Measurements from ENCODE around the gene PTPRM.

PTPRM gene

DNA sequence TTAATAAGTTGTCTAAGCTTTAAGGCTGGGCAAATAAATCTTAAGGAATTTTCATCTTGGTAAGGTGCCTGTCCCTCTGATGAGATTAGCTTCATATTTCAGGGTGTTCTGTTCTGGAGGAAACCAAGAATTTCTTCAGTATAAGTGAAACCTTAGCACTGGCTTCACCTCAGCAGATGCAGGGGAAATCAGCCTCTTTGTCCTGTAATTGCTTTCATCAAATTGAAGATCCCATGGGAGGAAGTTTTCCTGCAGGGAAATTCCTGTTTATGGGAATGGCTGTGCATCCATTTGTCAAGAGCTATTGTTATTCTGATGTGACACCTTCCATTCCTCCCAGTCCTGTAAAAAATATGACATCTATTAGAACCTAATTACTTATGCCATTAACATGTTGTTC lies 174.5 kb downstream of the PTPRM start:
- TF ChIP-seq, protein P1, sequence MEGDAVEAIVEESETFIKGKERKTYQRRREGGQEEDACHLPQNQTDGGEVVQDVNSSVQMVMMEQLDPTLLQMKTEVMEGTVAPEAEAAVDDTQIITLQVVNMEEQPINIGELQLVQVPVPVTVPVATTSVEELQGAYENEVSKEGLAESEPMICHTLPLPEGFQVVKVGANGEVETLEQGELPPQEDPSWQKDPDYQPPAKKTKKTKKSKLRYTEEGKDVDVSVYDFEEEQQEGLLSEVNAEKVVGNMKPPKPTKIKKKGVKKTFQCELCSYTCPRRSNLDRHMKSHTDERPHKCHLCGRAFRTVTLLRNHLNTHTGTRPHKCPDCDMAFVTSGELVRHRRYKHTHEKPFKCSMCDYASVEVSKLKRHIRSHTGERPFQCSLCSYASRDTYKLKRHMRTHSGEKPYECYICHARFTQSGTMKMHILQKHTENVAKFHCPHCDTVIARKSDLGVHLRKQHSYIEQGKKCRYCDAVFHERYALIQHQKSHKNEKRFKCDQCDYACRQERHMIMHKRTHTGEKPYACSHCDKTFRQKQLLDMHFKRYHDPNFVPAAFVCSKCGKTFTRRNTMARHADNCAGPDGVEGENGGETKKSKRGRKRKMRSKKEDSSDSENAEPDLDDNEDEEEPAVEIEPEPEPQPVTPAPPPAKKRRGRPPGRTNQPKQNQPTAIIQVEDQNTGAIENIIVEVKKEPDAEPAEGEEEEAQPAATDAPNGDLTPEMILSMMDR (IDR thresholded peaks at IDR 0.05; ENCODE audit: control extremely low read depth, extremely low read depth, low read depth, missing control alignments): no peak
- DNase-seq (ENCODE audit: extremely low spot score): no peak
- ChIA-PET CTCF (no interaction called here), POLR2A (no interaction called here)

DNA sequence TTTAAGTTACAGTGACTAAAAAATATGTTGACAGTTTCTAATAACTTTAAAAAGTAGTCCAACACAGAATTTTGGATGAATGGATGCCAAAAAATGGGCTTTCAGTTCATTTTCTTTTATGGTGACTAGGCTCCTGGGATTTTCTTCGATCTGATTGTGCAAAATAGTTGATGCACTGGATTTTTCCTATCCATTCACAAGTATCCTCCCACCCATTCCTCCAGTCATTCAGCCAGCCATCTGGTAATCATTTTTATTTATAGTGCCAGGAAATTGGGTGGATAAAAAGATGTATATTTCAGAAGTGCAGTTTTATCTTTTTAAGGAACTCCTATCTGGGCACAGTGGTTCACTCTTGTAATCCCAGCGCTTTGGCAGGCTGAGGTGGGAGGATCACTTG lies 175.1 kb downstream of the PTPRM start:
- TF ChIP-seq, protein P1 (IDR thresholded peaks at IDR 0.05; ENCODE audit: control extremely low read depth, extremely low read depth, low read depth, missing control alignments): no peak
- ChIA-PET CTCF (interaction anchor here (1.5 kb wide), 1 partner anchor 8 kb away, joined by 4 read pairs; no protein-coding TSS in a partner anchor), POLR2A (no interaction called here)
- no peak for DNase-seq (ENCODE audit: extremely low spot score)

DNA sequence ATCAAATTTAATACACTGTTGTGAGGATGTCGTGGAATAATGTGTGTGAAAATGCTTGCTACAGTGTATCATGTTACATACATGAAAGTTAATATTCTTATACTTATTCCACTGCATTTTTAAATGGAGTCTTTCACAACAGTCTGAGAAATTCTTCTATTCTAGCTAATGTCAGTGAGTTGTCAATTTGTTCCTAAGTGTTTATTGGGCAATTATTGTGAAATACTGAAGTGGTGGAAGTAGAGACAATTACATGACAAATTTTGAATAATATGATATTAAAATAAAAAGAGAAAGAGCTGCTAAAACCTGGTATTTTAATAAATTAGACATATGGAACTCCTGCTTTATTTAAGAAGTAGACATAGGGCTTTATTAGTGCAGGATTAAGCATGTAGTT lies 176.1 kb downstream of the PTPRM start:
- DNase-seq (ENCODE audit: extremely low spot score): no peak
- TF ChIP-seq, protein P1 (IDR thresholded peaks at IDR 0.05; ENCODE audit: control extremely low read depth, extremely low read depth, low read depth, missing control alignments): no peak
- POLR2A ChIA-PET: no interaction called here
- CTCF ChIA-PET: interaction anchor here (1.5 kb wide), 1 partner anchor 9 kb away, joined by 4 read pairs; no protein-coding TSS in a partner anchor

DNA sequence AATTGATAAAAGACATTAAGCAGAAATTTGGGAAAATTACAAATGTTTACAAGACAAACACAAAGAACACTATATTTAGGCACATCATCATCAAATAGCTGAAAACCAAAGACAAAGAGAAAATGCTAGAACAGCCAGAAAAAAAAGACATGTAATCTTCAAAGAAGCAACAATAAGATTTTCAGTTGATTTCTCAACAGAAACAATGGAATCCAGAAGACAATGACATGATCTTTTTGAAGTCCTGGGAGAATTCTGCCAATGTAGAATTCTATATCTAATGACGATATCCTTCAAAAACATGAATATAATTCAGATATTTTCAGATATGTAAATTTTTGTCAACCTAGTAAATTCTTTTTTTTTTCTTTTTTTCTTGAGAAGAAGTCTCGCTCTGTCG lies 179.0 kb downstream of the PTPRM start:
- DNase-seq (ENCODE audit: extremely low spot score): no peak
- TF ChIP-seq, protein P1 (IDR thresholded peaks at IDR 0.05; ENCODE audit: control extremely low read depth, extremely low read depth, low read depth, missing control alignments): no peak
- ChIA-PET POLR2A (no interaction called here), CTCF (no interaction called here)

DNA sequence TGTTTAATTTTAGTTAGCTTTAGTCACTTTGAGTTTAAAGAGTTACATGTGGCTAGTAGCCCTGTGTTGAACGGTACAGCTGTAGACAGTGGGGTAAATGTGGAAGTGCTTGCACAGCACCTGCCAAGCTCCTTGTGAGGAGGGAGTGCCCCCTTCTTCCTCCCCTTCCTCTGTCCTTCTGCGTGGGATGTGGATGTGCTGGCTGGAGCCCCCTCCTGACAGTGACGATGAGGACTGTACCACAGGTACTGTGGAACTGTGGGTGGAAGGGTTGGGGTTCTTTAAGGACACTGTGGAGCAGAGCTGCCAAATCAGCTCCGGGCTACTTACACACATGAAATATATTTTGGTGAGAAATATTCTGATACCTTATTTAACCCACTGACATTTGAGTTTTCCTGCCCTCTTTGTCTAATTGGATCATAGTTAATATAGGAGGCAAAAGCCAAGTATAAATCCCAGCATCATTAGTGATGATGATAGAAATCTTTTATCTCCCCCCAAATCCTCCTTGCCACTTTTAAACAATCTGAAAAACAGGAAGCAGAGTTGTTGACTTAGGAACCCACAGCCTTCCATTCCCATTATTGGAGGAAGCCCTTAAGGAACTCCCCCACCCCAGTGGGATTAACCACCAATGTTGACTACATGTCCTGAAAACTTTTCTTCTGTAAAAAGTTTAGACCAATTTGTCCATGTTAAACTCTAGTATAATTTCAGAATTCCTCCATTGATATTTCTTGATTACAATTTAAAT lies 181.3 kb downstream of the PTPRM start:
- TF ChIP-seq, protein P1 (IDR thresholded peaks at IDR 0.05; ENCODE audit: control extremely low read depth, extremely low read depth, low read depth, missing control alignments): no peak
- POLR2A ChIA-PET: no interaction called here
- CTCF ChIA-PET: interaction anchor here (1.0 kb wide), 1 partner anchor 16 kb away, joined by 3 read pairs; no protein-coding TSS in a partner anchor
- no peak for DNase-seq (ENCODE audit: extremely low spot score)

DNA sequence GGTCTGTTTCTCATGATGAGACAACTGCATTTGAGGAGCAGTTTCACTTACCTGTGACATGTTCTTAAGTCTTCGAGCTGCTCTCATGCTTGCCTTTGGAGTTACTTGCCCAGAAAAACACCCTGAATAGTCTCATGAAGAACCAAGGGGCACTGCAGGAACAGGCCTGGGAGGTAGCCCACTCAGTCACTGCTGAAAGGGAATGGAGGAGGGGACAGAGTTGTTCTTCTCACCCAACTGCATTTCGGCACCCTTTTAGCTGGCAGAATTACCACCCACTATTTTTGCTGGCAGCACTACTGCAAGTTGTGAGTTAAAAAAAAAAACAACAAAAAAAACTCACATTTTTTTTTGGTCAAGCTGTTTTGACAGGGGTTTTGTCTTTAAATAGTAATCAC lies 181.9 kb downstream of the PTPRM start:
- DNase-seq (ENCODE audit: extremely low spot score): no peak
- TF ChIP-seq, protein P1 (IDR thresholded peaks at IDR 0.05; ENCODE audit: control extremely low read depth, extremely low read depth, low read depth, missing control alignments): no peak
- ChIA-PET CTCF (no interaction called here), POLR2A (no interaction called here)
